HG03064 (cell line): ENCODE measurements around the gene CDKAL1.
A peak's percentile ranks its signal among the peaks of the same experiment; 100 is the strongest.
"Not testable (repeated sequence)": the region's sequence is repeated elsewhere in the genome, so short reads cannot be mapped to it uniquely, and the experiment has no call there.

Experiments used
- ATAC-seq: cut with Tn5 transposase; IDR thresholded peaks from one replicate; pipeline ENCODE4 v1.9.1; 2021; ENCODE audit warnings: low read depth; ENCODE audit not compliant: unreplicated experiment

CDKAL1 gene

GRCh38 chr6:21180800-21181337 lies 646.6 kb downstream of the CDKAL1 start:
- ATAC-seq: no peak

- ATAC-seq: no peak
These were observed 647.6 kb downstream of the CDKAL1 start for GRCh38 chr6:21181866-21182265.

DNA sequence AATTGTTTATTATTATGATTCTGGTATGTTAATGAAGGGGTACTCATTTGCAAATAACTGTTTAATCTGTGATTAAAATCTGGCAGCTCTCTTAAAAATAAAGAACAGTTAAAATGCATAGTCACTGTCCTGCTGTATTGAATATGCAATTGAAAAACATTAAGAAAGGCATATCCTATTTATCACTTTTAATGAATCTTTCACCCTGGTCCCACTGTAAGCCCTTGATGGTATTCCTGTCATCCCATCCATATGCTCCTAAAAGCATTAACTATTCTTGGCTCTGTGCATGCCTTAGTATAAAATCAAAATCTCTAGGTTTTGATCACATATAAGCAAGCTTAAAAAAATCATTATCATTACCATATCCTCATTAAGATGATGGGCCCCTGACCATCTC lies 648.3 kb downstream of the CDKAL1 start:
- ATAC-seq: no peak

- no peak for ATAC-seq
These were observed 651.7 kb downstream of the CDKAL1 start for GRCh38 chr6:21185861-21186478.

- ATAC-seq: no peak
These were observed 652.3 kb downstream of the CDKAL1 start for GRCh38 chr6:21186479-21187055.

DNA sequence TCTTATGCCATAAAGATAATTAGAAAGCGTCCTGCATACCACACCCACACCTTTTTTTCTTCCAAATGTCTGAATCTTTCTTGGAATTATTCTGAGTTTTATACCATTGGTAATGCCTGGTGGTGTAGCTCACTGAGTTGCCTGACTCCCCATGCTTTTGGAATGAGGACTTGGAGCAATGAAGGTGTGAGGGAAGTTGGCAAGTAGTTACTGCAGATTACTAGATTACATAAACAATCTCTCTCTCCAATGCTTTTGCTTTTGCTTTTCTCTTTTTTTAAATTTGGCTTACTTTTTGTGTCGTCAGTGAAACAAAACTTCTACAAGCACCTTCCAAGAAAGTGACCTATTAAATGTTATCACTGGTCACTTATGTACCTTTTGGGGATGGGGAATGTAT lies 653.2 kb downstream of the CDKAL1 start:
- no peak for ATAC-seq

DNA sequence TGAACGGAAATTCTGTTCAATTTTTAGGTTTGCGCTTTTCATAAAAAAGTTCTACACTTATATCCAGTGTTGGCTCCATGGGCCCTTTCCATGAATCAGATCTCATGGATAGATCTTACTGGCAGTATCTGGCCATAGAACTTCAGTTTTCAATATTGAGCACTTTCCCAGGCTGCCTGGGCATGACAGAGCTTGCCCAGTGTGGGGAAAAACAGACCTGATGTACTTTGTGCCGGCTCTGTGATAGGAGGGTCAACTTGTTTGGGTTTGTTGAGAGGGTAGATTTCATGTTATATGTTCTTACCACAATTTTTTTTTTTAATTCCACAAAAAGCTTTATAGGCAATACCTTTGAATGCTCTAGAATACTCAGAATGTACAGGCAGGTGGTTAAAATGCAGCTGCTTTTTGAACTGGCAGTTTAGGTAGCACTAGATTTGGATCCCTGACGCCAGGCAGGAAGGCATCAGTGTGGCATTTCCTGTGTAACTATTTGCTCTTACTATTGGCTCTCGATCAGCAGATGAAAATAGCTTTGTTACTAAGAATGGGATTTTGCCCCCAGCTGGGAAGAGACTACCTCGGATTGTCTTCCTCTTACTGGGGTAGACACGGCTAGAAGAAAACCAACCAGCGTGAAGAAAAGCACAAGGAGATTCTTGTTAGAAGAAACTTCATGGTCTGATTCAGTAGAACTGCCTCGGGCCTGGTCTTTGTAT lies 654.4 kb downstream of the CDKAL1 start:
- ATAC-seq: no peak

GRCh38 chr6:21189759-21190158 lies 655.5 kb downstream of the CDKAL1 start:
- ATAC-seq: no peak

- ATAC-seq: no peak
These were observed 656.4 kb downstream of the CDKAL1 start for GRCh38 chr6:21190701-21191100.

- ATAC-seq: no peak
These were observed 659.7 kb downstream of the CDKAL1 start for GRCh38 chr6:21193790-21194475.

DNA sequence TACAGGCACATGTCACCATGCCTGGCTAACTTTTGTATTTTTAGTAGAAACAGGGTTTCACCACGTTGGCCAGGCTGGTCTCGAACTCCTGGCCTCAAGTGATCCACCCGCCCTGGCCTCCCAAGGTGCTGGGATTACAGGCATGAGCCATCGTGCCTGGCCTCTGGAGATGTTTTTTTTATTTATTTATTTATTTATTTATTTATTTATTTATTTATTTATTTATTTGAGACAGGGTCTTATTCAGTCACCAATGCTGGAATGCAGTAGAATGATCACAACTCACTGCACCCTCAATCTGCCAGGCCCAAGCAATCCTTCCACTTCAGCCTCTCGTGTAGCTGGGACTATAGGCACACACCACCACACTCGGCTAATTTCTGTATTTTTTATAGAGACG lies 661.0 kb downstream of the CDKAL1 start:
- not testable (repeated sequence) for ATAC-seq

DNA sequence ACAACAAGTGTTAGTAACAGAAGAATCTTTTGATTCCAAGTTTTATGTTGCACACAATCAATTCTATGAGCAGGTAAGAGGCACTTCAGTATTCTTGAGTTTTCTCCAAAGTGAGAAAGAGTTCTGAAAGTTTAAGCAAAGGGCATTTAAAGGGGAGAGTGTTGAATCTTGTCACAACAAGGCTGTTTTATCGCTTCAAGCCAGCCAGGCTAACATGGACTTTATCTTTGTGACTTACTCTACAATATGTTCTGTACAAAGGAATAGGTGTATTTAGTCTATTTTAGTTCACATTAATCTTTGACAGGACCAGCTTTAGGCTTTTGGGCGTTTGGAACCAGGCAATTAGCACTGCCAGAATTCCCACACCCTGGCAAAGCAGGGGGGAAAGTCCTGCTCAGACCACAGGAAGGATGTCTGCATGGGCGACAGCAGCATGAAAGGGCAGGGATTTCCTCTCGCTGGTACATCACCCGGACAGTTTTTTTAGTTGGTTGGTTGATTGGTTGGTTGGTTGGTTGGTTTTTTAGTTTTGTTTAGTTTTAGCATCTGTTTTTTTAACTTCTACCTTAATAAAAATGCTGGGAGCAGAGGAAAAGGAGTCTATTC lies 663.9 kb downstream of the CDKAL1 start:
- ATAC-seq: no peak

DNA sequence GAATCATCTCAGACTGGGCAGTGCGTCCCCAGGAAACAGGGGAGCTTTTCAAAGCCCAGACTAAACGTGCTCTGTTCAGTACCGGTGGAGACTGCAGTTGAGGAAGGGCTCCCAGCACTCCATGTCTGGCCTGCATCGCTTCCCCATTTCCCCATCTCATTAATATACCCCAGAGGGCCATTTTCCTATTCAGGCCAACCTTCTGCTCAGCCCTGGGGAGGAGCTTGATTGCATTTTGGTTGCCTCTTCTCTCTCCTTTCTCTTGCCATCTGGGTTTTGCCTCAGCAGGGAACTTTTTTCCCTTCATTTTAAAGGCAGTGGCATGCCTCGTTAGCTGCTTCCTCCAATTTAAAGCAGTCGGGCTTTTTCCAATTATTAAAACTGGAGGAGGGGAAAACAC lies 665.0 kb downstream of the CDKAL1 start:
- ATAC-seq: no peak

DNA sequence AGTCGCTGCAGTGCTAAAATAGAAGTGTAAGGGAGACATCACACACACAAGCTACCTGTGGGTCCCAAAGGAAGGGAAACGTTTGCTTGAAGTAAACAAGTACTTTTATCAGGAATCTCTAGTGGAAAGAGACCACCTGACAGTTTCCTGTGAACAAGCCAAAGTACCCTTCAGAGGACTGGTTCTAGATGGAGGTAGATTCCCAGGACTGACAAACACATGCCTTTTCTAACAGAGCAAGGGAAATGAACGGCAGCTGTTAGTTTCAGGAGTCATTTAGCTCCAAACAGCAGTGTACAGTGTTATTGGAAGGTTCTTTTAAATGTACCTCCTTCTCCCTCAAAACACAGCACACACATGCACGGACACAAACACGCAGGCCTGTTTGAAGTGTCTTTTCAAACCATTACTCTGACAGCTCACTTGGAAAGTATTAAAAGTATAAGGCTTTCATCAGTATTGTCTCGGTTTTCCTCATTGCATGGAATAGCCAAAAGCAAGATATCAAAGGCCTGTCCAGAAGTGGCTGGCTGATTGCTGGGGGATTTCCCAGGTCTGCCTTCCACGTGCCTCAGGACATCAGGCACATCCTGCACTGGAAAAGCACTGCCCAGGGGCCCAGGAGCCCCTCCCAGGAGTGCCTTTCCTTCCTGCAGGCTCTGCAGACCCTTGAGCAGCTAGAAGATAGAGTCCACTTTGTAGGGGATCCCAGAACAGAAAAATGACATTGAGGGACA lies 666.0 kb downstream of the CDKAL1 start:
- no peak for ATAC-seq

GRCh38 chr6:21201187-21201586 lies 666.9 kb downstream of the CDKAL1 start:
- no peak for ATAC-seq

GRCh38 chr6:21201637-21202350 lies 667.5 kb downstream of the CDKAL1 start:
- no peak for ATAC-seq

DNA sequence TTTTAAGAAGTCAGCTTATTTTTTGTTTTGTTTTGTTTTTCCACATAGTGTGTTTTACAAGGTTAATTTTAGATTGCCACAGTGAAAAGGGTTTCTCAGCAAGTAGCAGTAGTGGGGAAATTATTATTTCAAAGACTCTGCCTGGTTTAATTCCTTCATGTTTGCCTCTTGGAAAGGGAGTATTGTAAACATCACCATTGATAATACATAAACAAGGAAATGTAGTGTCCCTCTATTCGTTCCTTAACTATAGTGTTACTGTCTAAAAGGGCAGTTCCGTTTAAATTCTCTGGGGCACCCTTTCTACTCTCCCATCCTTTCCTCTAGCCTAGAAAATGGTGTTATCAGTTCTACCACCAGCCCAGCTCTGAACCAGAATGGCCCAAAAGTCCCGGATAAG lies 668.3 kb downstream of the CDKAL1 start:
- ATAC-seq: no peak

- ATAC-seq: no peak
These were observed 670.7 kb downstream of the CDKAL1 start for GRCh38 chr6:21204951-21205350.

GRCh38 chr6:21208081-21208795 lies 674.0 kb downstream of the CDKAL1 start:
- peak; percentile 45 for ATAC-seq
